ENCODE results near the gene SLC22A12. TPM values are rescaled to one million over a fixed set of nuclear protein-coding genes. Genes with fewer than 3 reads are reported as not detected.

SLC22A12 gene
- polyA plus RNA-seq, 1 donor from 2014 or later = not detected

DNA sequence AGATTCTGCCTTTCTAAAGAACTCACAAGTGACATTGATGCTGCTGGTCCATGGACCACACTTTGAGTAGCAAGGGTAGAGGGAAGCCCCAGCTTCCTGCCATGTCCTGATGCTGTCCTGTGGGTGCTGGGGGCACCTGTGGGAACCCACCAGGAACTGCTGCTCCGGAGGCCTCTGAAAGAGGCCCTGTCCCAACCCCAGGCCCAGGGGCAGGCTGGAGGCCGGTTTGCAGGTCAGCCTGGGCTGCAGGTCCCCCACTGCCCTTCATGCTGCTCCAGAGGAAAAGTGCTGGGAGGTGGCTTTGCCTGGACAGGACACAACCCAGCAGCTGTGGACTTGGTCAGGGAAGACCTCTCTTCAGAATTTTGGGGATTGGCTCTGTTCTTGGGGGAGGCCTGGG lies 44.8 kb upstream of the SLC22A12 start:
- no peak overlapping the region for H3K27ac ChIP-seq (ENCODE audit: low read length)
- no peaks in the 10 kb centered on the region for H3F3A ChIP-seq (ENCODE audit: insufficient read depth, low read length, poor library complexity, severe bottlenecking)
- H2AFZ ChIP-seq (ENCODE audit: low read depth, low read length) = no peak overlapping the region
- H3K4me3 ChIP-seq (ENCODE audit: low read length) = no peak overlapping the region
- no peak overlapping the region for H3K4me2 ChIP-seq (ENCODE audit: low read length)
- TF ChIP-seq, protein P1, sequence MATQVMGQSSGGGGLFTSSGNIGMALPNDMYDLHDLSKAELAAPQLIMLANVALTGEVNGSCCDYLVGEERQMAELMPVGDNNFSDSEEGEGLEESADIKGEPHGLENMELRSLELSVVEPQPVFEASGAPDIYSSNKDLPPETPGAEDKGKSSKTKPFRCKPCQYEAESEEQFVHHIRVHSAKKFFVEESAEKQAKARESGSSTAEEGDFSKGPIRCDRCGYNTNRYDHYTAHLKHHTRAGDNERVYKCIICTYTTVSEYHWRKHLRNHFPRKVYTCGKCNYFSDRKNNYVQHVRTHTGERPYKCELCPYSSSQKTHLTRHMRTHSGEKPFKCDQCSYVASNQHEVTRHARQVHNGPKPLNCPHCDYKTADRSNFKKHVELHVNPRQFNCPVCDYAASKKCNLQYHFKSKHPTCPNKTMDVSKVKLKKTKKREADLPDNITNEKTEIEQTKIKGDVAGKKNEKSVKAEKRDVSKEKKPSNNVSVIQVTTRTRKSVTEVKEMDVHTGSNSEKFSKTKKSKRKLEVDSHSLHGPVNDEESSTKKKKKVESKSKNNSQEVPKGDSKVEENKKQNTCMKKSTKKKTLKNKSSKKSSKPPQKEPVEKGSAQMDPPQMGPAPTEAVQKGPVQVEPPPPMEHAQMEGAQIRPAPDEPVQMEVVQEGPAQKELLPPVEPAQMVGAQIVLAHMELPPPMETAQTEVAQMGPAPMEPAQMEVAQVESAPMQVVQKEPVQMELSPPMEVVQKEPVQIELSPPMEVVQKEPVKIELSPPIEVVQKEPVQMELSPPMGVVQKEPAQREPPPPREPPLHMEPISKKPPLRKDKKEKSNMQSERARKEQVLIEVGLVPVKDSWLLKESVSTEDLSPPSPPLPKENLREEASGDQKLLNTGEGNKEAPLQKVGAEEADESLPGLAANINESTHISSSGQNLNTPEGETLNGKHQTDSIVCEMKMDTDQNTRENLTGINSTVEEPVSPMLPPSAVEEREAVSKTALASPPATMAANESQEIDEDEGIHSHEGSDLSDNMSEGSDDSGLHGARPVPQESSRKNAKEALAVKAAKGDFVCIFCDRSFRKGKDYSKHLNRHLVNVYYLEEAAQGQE (IDR thresholded peaks at IDR 0.05; ENCODE audit: borderline replicate concordance) = no peak
- TF ChIP-seq SMC3 (conservative IDR thresholded peaks at IDR 0.05; ENCODE audit: poor library complexity) (no peak), EZH2 (IDR thresholded peaks at IDR 0.05; ENCODE audit: borderline replicate concordance, insufficient read depth, low read length, poor library complexity, severe bottlenecking) (no peak), MXI1 (conservative IDR thresholded peaks at IDR 0.05; ENCODE audit: poor library complexity, severe bottlenecking) (no peak), POLR2AphosphoS5 (IDR thresholded peaks at IDR 0.05) (no peak), RAD21 (conservative IDR thresholded peaks at IDR 0.05) (no peak), EP300 (conservative IDR thresholded peaks at IDR 0.05; ENCODE audit: poor library complexity, severe bottlenecking) (no peak), TAF1 (IDR thresholded peaks at IDR 0.05; ENCODE audit: low read depth) (no peak)
- TF ChIP-seq, protein P2, sequence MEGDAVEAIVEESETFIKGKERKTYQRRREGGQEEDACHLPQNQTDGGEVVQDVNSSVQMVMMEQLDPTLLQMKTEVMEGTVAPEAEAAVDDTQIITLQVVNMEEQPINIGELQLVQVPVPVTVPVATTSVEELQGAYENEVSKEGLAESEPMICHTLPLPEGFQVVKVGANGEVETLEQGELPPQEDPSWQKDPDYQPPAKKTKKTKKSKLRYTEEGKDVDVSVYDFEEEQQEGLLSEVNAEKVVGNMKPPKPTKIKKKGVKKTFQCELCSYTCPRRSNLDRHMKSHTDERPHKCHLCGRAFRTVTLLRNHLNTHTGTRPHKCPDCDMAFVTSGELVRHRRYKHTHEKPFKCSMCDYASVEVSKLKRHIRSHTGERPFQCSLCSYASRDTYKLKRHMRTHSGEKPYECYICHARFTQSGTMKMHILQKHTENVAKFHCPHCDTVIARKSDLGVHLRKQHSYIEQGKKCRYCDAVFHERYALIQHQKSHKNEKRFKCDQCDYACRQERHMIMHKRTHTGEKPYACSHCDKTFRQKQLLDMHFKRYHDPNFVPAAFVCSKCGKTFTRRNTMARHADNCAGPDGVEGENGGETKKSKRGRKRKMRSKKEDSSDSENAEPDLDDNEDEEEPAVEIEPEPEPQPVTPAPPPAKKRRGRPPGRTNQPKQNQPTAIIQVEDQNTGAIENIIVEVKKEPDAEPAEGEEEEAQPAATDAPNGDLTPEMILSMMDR (IDR thresholded peaks at IDR 0.05; ENCODE audit: poor library complexity, severe bottlenecking) = no peak
- H3K9ac ChIP-seq (ENCODE audit: low read length) = no peak overlapping the region
- H3K27me3 ChIP-seq (ENCODE audit: insufficient read depth, low read depth, low read length) = no peaks in the 10 kb centered on the region
- H3K36me3 ChIP-seq (ENCODE audit: insufficient read depth, low read length) = no peaks in the 10 kb centered on the region
- H3K9me2 ChIP-seq (ENCODE audit: insufficient read depth, low read length) = no peaks in the 10 kb centered on the region
- no peaks in the 10 kb centered on the region for H3K79me2 ChIP-seq (replicated peaks; ENCODE audit: insufficient read depth, low read length)
- H4K20me1 ChIP-seq (ENCODE audit: insufficient read depth) = no peaks in the 10 kb centered on the region
- no peaks in the 10 kb centered on the region for H3K9me3 ChIP-seq (ENCODE audit: low read length)

DNA sequence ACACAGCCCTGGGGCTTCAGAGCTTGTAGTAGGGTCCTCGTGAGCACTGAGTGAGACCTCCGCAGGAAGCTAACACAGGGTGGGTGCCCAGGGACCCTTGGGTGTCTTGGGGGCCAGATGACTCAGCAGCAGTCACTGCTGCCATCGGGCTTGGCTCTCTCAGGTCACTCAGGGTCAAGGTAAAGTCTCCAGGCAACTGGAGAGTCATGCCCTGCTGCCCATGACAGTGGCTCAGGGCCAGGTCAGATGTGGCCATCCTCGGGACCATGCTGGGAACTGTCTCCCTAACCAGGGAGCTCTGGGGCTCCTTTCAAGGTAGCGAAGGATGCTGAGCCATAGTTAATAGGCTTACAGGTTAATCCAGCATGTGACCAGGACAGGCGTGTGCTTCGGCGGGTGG lies 44.4 kb upstream of the SLC22A12 start:
- Histone ChIP-seq H3K9me2 (ENCODE audit: insufficient read depth, low read length) (no peaks in the 10 kb centered on the region), H2AFZ (ENCODE audit: low read depth, low read length) (no peak overlapping the region), H3K9ac (ENCODE audit: low read length) (no peak overlapping the region), H3K36me3 (ENCODE audit: insufficient read depth, low read length) (no peaks in the 10 kb centered on the region), H3K27ac (ENCODE audit: low read length) (no peak overlapping the region), H3K27me3 (ENCODE audit: insufficient read depth, low read depth, low read length) (no peaks in the 10 kb centered on the region), H3K4me2 (ENCODE audit: low read length) (no peak overlapping the region), H3F3A (ENCODE audit: insufficient read depth, low read length, poor library complexity, severe bottlenecking) (no peaks in the 10 kb centered on the region), H3K79me2 (replicated peaks; ENCODE audit: insufficient read depth, low read length) (no peaks in the 10 kb centered on the region), H3K9me3 (ENCODE audit: low read length) (no peaks in the 10 kb centered on the region), H4K20me1 (ENCODE audit: insufficient read depth) (no peaks in the 10 kb centered on the region), H3K4me3 (ENCODE audit: low read length) (no peak overlapping the region)
- TF ChIP-seq, protein P1 (IDR thresholded peaks at IDR 0.05; ENCODE audit: borderline replicate concordance) = no peak
- TF ChIP-seq RAD21 (conservative IDR thresholded peaks at IDR 0.05) = no peak
- no peak for TF ChIP-seq EZH2 (IDR thresholded peaks at IDR 0.05; ENCODE audit: borderline replicate concordance, insufficient read depth, low read length, poor library complexity, severe bottlenecking)
